HG03469 (cell line): ENCODE measurements around the gene DYRK1B.
"Not testable (repeated sequence)": the region's sequence is repeated elsewhere in the genome, so short reads cannot be mapped to it uniquely, and the experiment has no call there.

ENCODE experiments used
- ATAC-seq: cut with Tn5 transposase; IDR thresholded peaks from one replicate; pipeline ENCODE4 v1.9.1; 2021; ENCODE audit warnings: mild to moderate bottlenecking, moderate library complexity, moderate number of reproducible peaks; ENCODE audit not compliant: unreplicated experiment

DYRK1B gene

DNA sequence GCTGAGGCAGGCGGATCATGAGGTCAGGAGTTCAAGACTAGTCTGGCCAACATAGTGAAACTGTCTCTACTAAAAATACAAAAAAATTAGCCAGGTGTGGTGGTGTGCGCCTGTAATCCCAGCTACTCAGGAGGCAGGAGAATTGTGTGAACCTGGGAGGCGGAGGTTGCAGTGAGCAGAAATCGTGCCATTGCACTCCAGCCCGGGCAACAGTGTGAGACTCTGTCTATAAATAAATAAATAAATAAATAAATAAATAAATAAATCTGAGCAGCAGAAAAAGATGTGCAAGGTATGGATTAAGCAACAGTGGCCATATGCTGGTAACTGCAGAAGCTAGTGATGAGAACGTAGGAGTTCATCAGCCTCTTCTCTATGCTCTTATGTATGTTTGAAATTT is 19.9 kb downstream of the DYRK1B start:
- not testable (repeated sequence) for ATAC-seq

DNA sequence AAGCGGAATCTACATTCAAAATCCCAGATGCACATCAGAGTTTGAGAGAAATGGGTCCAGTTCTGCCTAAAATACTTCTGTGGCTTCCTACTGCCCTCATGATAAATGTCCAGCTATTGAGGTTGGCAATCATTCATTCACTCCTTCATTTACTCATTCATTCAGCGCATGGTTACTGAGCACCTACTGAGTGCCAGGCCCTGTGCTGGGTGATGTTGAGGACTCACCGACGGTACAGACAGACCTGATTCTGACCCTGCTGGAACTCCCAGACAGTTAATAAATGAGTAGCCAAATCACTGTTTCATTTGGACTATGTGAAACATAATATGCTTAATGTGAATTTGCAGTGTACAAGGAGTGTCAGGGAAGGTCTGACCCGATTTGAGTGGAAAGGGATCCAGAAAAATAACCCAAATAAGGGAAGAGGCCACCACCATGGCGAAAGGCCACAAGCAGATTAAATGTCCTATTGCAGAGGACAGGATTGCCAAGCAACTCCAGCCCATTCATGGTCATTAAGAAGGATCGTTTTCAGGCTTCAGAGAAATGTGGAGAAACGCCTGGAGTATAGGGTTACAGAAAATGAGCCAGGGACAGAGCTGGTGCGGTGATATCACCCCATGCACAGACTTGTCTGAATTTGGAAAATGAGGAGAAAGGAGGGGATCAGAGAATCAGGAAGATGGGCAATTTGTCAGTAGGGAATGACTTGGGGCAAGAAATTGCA is 20.5 kb downstream of the DYRK1B start:
- no peak for ATAC-seq

GRCh38 chr19:39811064-39811463 is 22.9 kb downstream of the DYRK1B start:
- ATAC-seq = no peak

GRCh38 chr19:39810424-39810823 is 23.5 kb downstream of the DYRK1B start:
- ATAC-seq = no peak

DNA sequence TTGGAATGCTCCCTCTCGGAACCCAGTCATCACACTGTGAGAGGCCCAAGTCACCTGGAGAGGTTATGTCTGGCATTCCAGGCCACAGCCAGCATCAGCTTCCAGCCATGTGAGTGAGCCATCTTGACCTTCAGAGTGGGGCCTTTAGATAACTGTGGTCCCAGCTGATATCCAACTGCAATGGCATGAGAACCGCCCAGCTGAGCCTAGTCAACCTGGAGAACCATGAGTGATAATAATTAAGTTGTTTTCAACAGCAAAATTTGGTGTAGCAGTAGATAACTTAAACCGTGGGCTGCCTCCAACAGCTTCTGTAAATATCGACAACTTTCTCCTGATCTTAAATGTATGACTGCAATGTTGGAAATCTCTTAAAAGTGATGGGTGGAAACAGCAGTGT is 24.6 kb downstream of the DYRK1B start:
- no peak for ATAC-seq

- ATAC-seq = not testable (repeated sequence)
Observed at GRCh38 chr19:39808688-39809087, 25.3 kb downstream of the DYRK1B start.

- no peak for ATAC-seq
Observed at GRCh38 chr19:39807846-39808364, 26.1 kb downstream of the DYRK1B start.

DNA sequence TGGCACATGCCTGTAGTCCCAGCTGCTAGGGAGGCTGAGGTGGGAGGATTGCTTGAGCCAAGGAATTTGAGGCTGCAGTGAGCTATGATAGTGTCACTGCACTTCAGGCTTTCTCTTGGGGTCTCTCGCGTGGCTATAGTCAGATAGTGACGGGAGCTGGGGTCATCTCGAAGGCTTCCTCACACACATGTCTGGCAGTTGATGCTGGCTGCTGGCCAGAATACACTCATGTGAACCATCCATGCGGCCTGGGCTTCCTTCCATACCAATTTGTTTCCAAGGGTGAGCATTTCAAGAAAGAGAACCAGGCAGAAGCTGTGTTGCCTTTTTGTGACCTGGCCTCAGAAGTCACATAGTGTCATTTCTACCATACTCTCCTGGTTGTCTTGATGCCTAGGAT is 28.9 kb downstream of the DYRK1B start:
- ATAC-seq = no peak

DNA sequence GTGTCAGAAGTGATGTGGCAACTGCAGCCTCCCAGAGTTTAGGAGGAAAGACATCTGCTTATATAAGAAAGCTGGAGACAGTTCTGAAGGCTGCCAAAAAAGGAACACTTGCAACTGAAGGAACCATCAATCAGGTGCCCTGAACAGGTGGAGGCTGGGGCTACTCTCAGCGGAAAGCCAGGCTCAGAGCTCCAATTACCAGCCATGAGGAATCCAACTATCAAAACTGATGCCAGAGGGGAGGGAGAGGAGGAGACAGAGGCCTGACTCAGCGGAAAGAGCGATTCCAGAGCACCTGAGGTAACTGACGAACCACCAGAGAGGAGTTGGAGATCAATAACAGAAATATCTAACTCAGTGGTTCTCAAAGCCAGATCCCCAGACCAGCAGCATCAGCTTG is 31.0 kb downstream of the DYRK1B start:
- ATAC-seq = no peak

DNA sequence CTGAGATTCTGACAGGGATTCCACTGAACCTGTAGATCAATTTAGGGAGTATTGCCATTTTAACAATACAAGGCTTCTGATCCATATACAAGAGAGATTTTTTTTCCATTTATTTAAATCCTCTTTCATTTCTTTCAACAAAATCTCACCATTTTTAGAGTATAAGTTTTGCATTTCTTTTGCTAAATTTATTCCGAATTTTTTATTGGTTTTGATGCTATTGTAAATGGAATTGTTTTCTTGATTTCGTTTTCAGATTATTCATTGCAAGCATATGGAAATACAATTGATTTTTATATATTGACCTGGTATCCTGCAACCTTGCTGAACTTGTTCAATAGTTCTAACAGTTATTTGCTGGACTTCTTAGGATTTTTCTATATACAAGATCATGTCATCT is 36.9 kb downstream of the DYRK1B start:
- ATAC-seq = no peak

DNA sequence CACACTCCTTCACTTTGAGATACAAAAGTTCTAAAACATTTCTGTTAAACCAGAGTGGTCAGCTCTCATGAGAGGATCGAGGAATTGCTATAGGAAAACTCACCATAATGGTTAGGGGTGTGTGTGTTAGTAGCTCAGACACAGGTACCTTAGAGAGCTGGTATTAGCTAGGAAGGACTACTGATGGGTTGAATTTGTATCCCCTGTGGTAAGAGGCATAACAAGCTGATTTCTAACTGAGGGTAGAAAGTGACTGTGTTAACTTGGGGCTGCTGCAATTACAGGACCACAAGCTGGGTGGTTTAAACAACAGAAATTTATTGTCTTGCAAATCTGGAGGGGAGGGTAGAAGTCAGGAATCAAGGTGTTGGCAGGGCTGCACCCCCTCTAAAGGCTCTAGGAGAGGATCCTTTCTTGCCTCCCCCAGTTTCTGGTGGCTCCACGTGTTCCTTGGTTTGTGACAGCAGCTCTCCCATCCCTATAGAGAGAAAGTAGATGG is 37.9 kb downstream of the DYRK1B start:
- ATAC-seq = no peak

DNA sequence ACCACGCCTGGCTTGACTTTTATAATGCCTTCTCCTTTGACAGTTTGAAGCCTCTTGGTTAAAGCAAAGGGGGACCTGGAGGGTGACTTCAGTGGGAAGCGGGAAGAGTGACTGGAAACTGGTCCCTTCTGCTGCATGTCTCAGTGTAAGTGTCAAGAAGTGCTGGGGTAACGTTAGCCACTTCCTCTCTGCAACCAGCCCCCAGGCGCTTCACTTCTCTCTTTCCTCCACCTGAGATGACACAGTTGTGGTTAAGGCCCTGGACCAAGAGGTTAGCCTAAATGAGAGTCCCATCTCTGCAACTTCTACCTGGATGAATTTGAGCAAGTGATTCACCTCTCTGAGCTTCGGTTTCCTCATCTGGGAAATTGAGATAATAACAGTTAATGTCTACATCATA is 39.0 kb downstream of the DYRK1B start:
- ATAC-seq = no peak

DNA sequence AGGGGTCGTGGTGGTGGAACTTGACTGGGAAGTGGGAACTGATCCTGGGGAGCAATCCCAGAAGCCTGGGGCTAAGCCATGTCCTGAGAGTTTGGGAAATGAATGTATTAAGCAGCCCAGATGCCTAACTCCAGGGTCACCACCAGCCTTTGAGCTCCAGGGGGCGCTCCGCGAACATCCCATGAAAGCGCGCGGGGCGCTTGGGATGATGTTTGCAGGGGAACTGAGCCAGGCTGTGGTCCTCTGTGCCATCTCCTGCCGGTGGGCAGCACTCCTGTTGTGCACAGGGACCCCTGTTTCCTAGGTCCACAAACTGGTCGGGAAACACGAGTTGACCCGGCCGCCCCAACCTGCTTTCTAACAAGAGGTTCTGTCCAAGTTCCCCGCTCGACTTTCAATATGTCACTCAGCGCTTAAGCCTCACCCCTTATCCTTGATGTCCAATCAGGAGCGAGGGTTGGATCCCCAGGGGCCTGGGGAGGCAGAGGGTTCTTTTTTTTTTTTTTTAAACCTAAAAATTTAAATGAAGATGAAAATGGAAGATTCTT is 40.9 kb downstream of the DYRK1B start:
- no peak for ATAC-seq

GRCh38 chr19:39788244-39788643 is 45.7 kb downstream of the DYRK1B start:
- ATAC-seq = no peak

- ATAC-seq = no peak
Observed at GRCh38 chr19:39780894-39781293, 53.1 kb downstream of the DYRK1B start.

- ATAC-seq = no peak
Observed at GRCh38 chr19:39778763-39779162, 55.2 kb downstream of the DYRK1B start, which contains the start of gene LEUTX. Gene LEUTX, plus strand, starts transcription at chr19:39778854. Its CDS starts 67 bp downstream, at chr19:39778921.
